ENCODE results near the gene PIGW.

PIGW gene

GRCh38 chr17:36509272-36509985 lies 25.4 kb upstream of the PIGW start:
- no peak for DNase-seq

- no peak for DNase-seq
Measured at GRCh38 chr17:36510636-36511035, 24.2 kb upstream of the PIGW start.

- DNase-seq: no peak
Measured at GRCh38 chr17:36511216-36511615, 23.6 kb upstream of the PIGW start.

GRCh38 chr17:36512641-36513040 lies 22.1 kb upstream of the PIGW start:
- no peak for DNase-seq

GRCh38 chr17:36514856-36515255 lies 19.9 kb upstream of the PIGW start:
- DNase-seq: peak; percentile 18

GRCh38 chr17:36515837-36516236 lies 18.9 kb upstream of the PIGW start:
- DNase-seq: no peak

- no peak for DNase-seq
Measured at GRCh38 chr17:36523113-36523512, 11.7 kb upstream of the PIGW start.

- no peak for DNase-seq
Measured at GRCh38 chr17:36524428-36524876, 10.3 kb upstream of the PIGW start.

GRCh38 chr17:36525113-36525512 lies 9.7 kb upstream of the PIGW start:
- no peak for DNase-seq

- DNase-seq: no peak
Measured at GRCh38 chr17:36525888-36526287, 8.9 kb upstream of the PIGW start.

- no peak for DNase-seq
Measured at GRCh38 chr17:36527621-36528250, 7.1 kb upstream of the PIGW start.

- no peak for DNase-seq
Measured at GRCh38 chr17:36529121-36529520, 5.7 kb upstream of the PIGW start.

GRCh38 chr17:36532435-36532975 lies 2.3 kb upstream of the PIGW start:
- no peak for DNase-seq

- peak; percentile 59 for DNase-seq
Measured at GRCh38 chr17:36533935-36534839, 600 bp upstream of the PIGW start.

- DNase-seq: no peak
Measured at GRCh38 chr17:36535669-36536081, 888 bp downstream of the PIGW start.

GRCh38 chr17:36540696-36541095 lies 5.9 kb downstream of the PIGW start:
- no peak for DNase-seq

GRCh38 chr17:36542755-36543154 lies 8.0 kb downstream of the PIGW start:
- no peak for DNase-seq

GRCh38 chr17:36544044-36544306 lies 9.2 kb downstream of the PIGW start:
- no peak for DNase-seq

- peak; percentile 96 for DNase-seq
Measured at GRCh38 chr17:36544307-36545076, 9.7 kb downstream of the PIGW start, which contains the start of gene GGNBP2. Gene GGNBP2 (plus strand): TSS chr17:36544919. CDS start chr17:36545725, 806 bp downstream.

GRCh38 chr17:36545077-36545464 lies 10.3 kb downstream of the PIGW start:
- DNase-seq: peak; percentile 92

GRCh38 chr17:36545465-36546417 lies 11.0 kb downstream of the PIGW start:
- no peak for DNase-seq

Data from activated CD4-positive, CD25-positive, alpha-beta regulatory T cell treated with anti-CD3 and anti-CD28 coated beads, Interleukin-2, amount 50 U/mL, for 72 hours (primary cell).